HCT116 (cell line): ENCODE data around the gene PHACTR1.

Source experiments
- EZH2 ChIP-seq: fragments of 200-600 bp; sonication (generic); IDR thresholded peaks from 2 replicates; pipeline ENCODE4 v1.6.1; 2017; ENCODE audit warnings: antibody characterized with exemption, mixed run types
- JUND ChIP-seq: IDR thresholded peaks from 2 replicates; pipeline ENCODE4 v1.6.1; 2012
- POLR2A ChIP-seq: IDR thresholded peaks from 2 replicates; pipeline ENCODE4 v1.7.0; 2011; ENCODE audit warnings: borderline replicate concordance; ENCODE audit not compliant: insufficient read depth, insufficient read length; ENCODE audit errors: extremely low read depth
- POLR2AphosphoS5 ChIP-seq: IDR thresholded peaks from 2 replicates; pipeline ENCODE4 v1.6.1; 2011; ENCODE audit warnings: mild to moderate bottlenecking, low read depth, low read length, moderate library complexity
- SIN3A ChIP-seq: IDR thresholded peaks from 2 replicates; pipeline ENCODE4 v1.6.1; 2012; ENCODE audit warnings: low read depth
- YY1 ChIP-seq: IDR thresholded peaks from 2 replicates; pipeline ENCODE4 v1.6.1; 2011; ENCODE audit warnings: low read length, low read depth, moderate library complexity, mild to moderate bottlenecking; ENCODE audit not compliant: insufficient replicate concordance; ENCODE audit errors: extremely low read depth
- TF ChIP-seq, protein P1 (sequence below), 3 experiments: fragments of 200-600 bp in 1 of 3; sonication (generic) in 1 of 3; IDR thresholded peaks in 2 of 3; conservative IDR thresholded peaks in 1 of 3; 2 replicates each; pipeline ENCODE4 v1.5.1; 2012 to 2017; ENCODE audit warnings: low read depth in 2 of 3, low read length in 2 of 3, antibody characterized with exemption in 1 of 3, borderline replicate concordance in 1 of 3, control low read depth in 1 of 3, mild to moderate bottlenecking in 1 of 3, mixed read lengths in 1 of 3, mixed run types in 1 of 3, moderate library complexity in 1 of 3; ENCODE audit not compliant: insufficient read depth in 1 of 3
- TF ChIP-seq, protein P2 (sequence below): IDR thresholded peaks from 2 replicates; pipeline ENCODE4 v1.6.1; 2011; ENCODE audit warnings: mild to moderate bottlenecking, low read length, moderate library complexity; ENCODE audit not compliant: insufficient replicate concordance; ENCODE audit errors: extremely low read depth

DNA sequence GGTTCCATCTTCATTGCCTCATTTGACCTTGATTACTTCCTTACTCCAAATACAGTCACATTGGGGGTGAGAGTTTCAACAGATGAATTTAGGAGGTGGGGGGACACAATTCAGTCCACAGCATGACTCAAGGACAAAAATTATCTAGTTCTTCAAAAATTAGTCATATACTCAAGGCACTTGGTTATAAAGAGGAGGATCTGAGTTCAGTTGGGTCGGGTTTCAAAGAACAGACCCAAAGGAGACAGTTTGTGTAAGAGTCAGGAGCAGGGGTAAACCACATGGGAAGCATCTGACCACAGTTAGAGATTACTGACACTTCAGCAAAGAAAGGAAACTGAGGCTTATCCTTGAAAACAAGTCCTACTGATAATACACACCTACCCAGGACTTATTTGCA is 473.8 kb downstream of the PHACTR1 start:
- TF ChIP-seq, protein P1, sequence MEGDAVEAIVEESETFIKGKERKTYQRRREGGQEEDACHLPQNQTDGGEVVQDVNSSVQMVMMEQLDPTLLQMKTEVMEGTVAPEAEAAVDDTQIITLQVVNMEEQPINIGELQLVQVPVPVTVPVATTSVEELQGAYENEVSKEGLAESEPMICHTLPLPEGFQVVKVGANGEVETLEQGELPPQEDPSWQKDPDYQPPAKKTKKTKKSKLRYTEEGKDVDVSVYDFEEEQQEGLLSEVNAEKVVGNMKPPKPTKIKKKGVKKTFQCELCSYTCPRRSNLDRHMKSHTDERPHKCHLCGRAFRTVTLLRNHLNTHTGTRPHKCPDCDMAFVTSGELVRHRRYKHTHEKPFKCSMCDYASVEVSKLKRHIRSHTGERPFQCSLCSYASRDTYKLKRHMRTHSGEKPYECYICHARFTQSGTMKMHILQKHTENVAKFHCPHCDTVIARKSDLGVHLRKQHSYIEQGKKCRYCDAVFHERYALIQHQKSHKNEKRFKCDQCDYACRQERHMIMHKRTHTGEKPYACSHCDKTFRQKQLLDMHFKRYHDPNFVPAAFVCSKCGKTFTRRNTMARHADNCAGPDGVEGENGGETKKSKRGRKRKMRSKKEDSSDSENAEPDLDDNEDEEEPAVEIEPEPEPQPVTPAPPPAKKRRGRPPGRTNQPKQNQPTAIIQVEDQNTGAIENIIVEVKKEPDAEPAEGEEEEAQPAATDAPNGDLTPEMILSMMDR (IDR thresholded peaks at IDR 0.05 in 2 of 3, conservative IDR thresholded peaks at IDR 0.05 in 1 of 3; ENCODE audit: borderline replicate concordance in 1 of 3, insufficient read depth in 1 of 3, low read depth in 2 of 3, low read length in 2 of 3), result no peak
- no peak for TF ChIP-seq POLR2A
- TF ChIP-seq EZH2, result no peak
- TF ChIP-seq YY1, result no peak
- no peak for TF ChIP-seq SIN3A
- no peak for TF ChIP-seq POLR2AphosphoS5
- TF ChIP-seq JUND, result no peak
- TF ChIP-seq, protein P2, sequence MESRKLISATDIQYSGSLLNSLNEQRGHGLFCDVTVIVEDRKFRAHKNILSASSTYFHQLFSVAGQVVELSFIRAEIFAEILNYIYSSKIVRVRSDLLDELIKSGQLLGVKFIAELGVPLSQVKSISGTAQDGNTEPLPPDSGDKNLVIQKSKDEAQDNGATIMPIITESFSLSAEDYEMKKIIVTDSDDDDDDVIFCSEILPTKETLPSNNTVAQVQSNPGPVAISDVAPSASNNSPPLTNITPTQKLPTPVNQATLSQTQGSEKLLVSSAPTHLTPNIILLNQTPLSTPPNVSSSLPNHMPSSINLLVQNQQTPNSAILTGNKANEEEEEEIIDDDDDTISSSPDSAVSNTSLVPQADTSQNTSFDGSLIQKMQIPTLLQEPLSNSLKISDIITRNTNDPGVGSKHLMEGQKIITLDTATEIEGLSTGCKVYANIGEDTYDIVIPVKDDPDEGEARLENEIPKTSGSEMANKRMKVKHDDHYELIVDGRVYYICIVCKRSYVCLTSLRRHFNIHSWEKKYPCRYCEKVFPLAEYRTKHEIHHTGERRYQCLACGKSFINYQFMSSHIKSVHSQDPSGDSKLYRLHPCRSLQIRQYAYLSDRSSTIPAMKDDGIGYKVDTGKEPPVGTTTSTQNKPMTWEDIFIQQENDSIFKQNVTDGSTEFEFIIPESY, result no peak
